ENCODE results near the gene ERG28.

The ERG28 gene

DNA sequence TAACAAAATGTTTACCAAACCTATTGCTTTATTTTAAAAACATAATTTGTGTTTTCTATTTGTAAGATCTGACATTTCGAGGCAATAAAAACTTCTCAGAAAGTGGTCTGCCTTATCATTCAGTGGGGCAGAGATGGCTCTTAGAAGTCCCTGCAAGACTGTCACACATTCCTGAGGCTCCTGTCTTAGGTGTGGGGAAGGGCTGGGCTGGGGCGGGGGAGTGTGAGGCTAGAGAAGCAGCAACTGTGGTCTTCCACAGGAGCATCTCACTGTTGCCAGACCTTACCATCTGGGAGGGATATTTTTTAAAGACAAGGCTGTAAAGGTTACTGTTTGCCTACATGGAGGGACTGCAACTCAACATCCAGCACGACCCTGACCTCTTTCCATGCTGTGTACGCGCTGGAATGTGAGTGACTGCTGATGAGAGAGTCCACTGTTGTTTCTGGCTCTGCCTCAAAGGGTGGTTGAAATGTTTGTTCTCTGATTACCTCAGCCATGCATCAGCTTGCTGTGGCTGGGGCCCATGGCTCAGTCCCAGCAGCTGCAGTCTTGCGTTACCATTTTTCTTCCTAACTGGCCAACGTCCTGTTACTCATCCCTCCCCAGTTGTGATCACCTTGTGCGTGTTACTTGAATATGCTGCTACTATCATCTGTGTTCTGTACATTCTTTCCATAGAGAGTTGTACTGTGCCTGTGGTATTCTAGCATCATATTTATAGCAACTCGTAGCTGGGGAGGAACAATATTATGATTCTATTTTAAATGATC lies 12.4 kb downstream of the ERG28 start:
- H3K27ac ChIP-seq = peak overlapping the region; percentile 20; the same call in 1 of the 2 replicates
- TF ChIP-seq, protein P1, sequence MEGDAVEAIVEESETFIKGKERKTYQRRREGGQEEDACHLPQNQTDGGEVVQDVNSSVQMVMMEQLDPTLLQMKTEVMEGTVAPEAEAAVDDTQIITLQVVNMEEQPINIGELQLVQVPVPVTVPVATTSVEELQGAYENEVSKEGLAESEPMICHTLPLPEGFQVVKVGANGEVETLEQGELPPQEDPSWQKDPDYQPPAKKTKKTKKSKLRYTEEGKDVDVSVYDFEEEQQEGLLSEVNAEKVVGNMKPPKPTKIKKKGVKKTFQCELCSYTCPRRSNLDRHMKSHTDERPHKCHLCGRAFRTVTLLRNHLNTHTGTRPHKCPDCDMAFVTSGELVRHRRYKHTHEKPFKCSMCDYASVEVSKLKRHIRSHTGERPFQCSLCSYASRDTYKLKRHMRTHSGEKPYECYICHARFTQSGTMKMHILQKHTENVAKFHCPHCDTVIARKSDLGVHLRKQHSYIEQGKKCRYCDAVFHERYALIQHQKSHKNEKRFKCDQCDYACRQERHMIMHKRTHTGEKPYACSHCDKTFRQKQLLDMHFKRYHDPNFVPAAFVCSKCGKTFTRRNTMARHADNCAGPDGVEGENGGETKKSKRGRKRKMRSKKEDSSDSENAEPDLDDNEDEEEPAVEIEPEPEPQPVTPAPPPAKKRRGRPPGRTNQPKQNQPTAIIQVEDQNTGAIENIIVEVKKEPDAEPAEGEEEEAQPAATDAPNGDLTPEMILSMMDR (conservative IDR thresholded peaks at IDR 0.05) = no peak
- no peak for TF ChIP-seq ZFX (IDR thresholded peaks at IDR 0.05)

DNA sequence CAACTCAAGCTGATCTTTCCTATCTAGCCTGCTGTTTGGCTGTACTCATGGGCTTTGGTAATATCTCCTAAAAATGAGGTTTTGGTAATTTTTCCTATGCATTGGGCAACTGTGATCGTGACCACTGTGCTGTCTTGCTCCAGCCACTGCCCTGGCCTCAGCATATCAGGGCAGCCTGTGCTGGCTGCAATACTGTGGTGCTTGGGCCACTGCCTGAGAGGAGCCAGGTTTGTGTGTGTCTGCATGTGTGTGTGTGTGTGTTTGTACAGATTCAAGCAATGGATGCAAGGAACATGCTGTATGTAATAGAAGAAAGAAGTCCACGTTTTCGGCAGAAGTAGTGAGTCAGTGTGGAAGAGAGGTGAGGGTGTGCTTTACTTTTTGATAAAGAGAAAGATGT lies 13.0 kb downstream of the ERG28 start:
- peak overlapping the region; percentile 20; the same call in 1 of the 2 replicates for H3K27ac ChIP-seq
- no peak for TF ChIP-seq ZFX (IDR thresholded peaks at IDR 0.05)
- TF ChIP-seq, protein P1 (conservative IDR thresholded peaks at IDR 0.05) = no peak

DNA sequence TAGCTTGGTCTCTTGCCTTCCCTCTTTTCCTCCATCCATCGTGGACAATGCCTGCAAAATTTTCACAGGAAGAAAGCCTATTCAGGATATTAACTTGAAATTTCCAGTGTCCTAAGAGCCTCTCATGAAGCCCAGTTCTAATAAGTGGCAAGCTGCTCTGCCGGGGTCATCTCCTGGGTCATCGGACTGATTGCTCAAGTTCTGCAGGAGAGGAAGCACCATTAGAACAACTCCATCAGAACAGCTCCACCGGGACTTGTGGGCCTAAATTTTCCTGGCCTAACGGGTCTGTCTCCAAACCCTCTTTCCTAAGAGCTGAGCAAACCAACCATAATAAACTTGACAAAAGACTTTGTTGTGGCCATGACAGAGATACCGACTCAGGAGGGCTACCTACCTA lies 13.9 kb downstream of the ERG28 start:
- TF ChIP-seq, protein P1 (conservative IDR thresholded peaks at IDR 0.05) = no peak
- no peak for TF ChIP-seq ZFX (IDR thresholded peaks at IDR 0.05)
- no peak overlapping the region for H3K27ac ChIP-seq

DNA sequence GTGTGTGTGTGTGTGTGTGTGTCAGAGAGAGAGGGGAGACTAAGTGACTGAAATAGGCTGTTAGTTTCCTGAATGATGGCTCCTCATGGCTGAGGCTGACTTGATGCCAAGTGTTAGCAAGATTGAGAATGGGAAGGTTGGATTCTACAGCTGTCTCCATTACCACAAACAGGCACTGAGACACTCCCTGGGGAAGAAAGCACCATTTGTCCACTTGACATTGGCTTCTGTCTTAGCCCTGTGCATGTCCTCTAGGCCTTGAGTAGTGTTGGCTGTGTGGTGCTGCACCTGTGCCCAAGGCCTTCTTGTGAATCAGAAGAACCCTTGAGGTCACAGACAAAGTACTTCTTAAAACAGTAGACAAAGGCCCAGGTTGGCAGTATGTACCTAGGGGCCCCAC lies 15.6 kb downstream of the ERG28 start:
- H3K27ac ChIP-seq = peak overlapping the region; percentile 74
- no peak for TF ChIP-seq ZFX (IDR thresholded peaks at IDR 0.05)
- TF ChIP-seq, protein P1 (conservative IDR thresholded peaks at IDR 0.05) = no peak

DNA sequence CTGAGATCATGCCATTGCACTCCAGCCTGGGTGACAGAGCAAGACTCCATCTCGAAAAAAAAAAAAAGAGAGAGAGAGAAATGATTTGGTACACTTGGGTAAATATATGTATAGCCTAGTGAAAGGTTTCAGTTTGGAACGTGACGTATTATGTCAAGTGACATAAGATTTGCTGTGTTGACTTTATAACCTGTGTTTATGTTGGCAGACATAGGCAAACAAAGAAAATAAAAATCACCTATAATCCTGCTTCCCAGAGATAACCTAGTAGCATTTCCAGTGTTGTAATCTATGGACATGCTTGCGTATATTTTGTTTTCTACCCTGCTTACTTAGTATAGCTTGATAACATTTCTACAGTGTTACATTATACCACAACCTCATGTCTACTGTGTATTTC lies 16.7 kb downstream of the ERG28 start:
- TF ChIP-seq ZFX (IDR thresholded peaks at IDR 0.05) = no peak
- TF ChIP-seq, protein P1 (conservative IDR thresholded peaks at IDR 0.05) = no peak
- peak overlapping the region; percentile 74 for H3K27ac ChIP-seq

DNA sequence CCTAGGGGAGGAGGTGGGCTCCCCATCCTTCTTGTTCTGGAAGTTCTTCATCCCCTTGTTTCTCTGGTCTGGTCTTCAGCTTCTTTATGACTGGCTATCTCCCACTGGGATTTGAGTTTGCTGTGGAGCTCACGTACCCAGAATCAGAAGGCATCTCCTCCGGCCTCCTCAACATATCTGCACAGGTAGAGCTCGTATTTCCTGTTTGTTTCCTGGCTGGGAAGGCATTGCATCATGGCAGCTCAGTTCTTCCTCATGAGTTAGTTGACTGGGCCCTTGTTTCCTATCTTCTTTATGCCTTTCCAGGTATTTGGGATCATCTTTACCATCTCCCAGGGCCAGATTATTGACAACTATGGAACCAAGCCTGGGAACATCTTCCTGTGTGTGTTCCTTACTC lies 19.8 kb downstream of the ERG28 start:
- TF ChIP-seq ZFX (IDR thresholded peaks at IDR 0.05) = no peak
- TF ChIP-seq, protein P1 (conservative IDR thresholded peaks at IDR 0.05) = no peak
- peak overlapping the region; percentile 10; the same call in 1 of the 2 replicates for H3K27ac ChIP-seq

DNA sequence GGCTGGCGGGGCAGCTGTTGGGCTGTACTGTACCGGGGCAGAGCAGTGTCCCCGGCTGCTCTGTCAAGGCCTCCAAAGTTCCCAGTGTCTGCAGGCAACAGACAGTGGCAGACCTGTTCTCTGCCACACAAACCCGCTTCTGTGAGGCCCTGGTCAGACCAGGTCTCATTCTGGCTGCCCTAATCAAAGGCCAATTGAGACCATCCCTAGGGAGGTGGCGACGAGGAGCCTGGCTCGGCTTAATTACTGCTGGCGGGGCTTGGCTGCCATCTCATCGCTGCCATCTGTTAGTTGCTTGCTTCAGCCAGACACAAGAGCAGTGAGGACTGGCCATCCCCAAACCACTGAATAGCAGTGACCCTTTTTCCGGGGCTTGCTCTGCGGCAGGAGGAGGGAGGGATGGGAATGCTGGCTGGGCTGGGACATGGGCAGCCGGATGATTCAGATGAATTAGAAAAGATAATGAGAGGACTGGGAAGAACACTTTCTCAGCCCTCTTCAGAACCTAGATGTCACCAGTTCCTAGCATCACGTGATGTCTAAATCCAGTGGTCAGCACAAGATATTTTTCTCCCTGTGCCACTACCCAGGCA lies 24.5 kb downstream of the ERG28 start:
- TF ChIP-seq, protein P1 (conservative IDR thresholded peaks at IDR 0.05) = no peak
- no peak for TF ChIP-seq ZFX (IDR thresholded peaks at IDR 0.05)
- 0 out of 2 replicates have a peak overlapping the region, but pooled peaks have one; percentile 22 for H3K27ac ChIP-seq

All from C4-2B (cell line).